Tibial nerve (tissue), 4 donors: ENCODE data around the gene TRIP12.

ENCODE experiments used
- EP300 ChIP-seq, 2 donors: sonication (generic); formaldehyde crosslinking; IDR thresholded peaks; one replicate each; pipeline ENCODE4 v1.6.1; 2017; ENCODE audit warnings: antibody characterized with exemption in 2 of 2, mild to moderate bottlenecking in 1 of 2
- POLR2A ChIP-seq, 2 donors: fragments of 450-650 bp; IDR thresholded peaks; one replicate each; pipeline ENCODE4 v1.6.1; 2017; ENCODE audit warnings: antibody characterized with exemption in 2 of 2, mild to moderate bottlenecking in 2 of 2, moderate library complexity in 2 of 2
- TF ChIP-seq, protein P1 (sequence below), 5 experiments: fragments of 200-600 bp in 3 of 5; fragments of 450-650 bp in 2 of 5; sonication (generic) in 3 of 5; IDR thresholded peaks; one replicate each; pipeline ENCODE4 v1.5.1; 2016 to 2019; ENCODE audit warnings: antibody characterized with exemption in 5 of 5, mild to moderate bottlenecking in 3 of 5, moderate library complexity in 2 of 5

DNA sequence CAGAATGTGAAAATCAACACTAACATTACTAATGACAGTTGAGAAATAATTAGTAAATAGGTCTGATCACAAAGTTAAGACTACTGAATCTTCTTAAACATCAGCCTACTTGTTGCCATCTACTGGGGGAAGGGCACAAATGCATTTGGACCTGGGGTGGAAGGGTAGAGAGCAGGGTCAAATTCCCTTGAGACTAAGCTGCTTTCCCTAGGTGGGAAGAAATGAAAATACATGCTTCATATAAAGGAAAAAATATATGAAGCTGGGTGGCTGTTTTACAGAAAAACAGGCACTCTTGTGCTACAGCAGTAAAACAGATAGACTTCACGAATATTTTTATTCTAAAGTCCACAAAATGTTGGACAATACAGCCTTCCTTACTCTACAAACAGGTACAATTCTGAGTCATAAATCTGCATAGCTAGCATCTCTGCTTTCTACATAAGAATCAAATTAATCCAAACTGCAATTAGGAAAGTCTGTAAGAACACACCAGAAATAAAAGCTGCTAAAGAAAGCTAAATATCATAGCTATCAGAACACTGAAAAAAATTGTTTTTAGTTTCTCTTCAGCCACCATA, 10.9 kb downstream of the TRIP12 start:
- TF ChIP-seq, protein P1, sequence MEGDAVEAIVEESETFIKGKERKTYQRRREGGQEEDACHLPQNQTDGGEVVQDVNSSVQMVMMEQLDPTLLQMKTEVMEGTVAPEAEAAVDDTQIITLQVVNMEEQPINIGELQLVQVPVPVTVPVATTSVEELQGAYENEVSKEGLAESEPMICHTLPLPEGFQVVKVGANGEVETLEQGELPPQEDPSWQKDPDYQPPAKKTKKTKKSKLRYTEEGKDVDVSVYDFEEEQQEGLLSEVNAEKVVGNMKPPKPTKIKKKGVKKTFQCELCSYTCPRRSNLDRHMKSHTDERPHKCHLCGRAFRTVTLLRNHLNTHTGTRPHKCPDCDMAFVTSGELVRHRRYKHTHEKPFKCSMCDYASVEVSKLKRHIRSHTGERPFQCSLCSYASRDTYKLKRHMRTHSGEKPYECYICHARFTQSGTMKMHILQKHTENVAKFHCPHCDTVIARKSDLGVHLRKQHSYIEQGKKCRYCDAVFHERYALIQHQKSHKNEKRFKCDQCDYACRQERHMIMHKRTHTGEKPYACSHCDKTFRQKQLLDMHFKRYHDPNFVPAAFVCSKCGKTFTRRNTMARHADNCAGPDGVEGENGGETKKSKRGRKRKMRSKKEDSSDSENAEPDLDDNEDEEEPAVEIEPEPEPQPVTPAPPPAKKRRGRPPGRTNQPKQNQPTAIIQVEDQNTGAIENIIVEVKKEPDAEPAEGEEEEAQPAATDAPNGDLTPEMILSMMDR (IDR thresholded peaks at IDR 0.05), result peak in 2 of 5 experiments; percentile 18 to 21
- no peak for TF ChIP-seq POLR2A (IDR thresholded peaks at IDR 0.05)
- no peak for TF ChIP-seq EP300 (IDR thresholded peaks at IDR 0.05)
